Loucy (cell line): ENCODE data around the gene VPS9D1.

ENCODE experiments used
- CTCF ChIP-seq: fragments of 200-600 bp; sonication (generic); conservative IDR thresholded peaks from 2 replicates; pipeline ENCODE4 v1.5.1; 2014; ENCODE audit warnings: mild to moderate bottlenecking, antibody characterized with exemption, low read length
- EZH2phosphoT487 ChIP-seq: fragments of 200-600 bp; IDR thresholded peaks from 2 replicates; pipeline ENCODE4 v1.6.1; 2018; ENCODE audit warnings: antibody characterized with exemption, mild to moderate bottlenecking, moderate library complexity, borderline replicate concordance

- no peak for TF ChIP-seq EZH2phosphoT487
- TF ChIP-seq CTCF = no peak
Observed at GRCh38 chr16:89722392-89723278, 1.9 kb upstream of the VPS9D1 start.
